Tibial nerve (tissue), 4 donors: ENCODE measurements around the gene LBX2. TPM values are rescaled to one million over a fixed set of nuclear protein-coding genes. Genes with fewer than 3 reads are reported as not detected.
A peak's percentile ranks its signal among the peaks of the same experiment; 100 is the strongest.

ENCODE experiments used
- DNase-seq, 2 donors: peaks; one replicate each; pipeline ENCODE4 v3.0.0-alpha.2; 2019; ENCODE audit warnings: low spot score in 2 of 2
- H3K27ac ChIP-seq, 4 donors: fragments of 200-600 bp; sonication (generic) in 3 of 4; one replicate each; pipeline ENCODE4 v1.5.1; 2017 to 2019; ENCODE audit warnings: mild to moderate bottlenecking in 1 of 4
- H3K27me3 ChIP-seq, 2 donors: fragments of 200-600 bp; sonication (generic) in 1 of 2; one replicate each; pipeline versions ENCODE4 v1.5.1 to v1.6.0; 2017 to 2019
- H3K36me3 ChIP-seq, 3 donors: fragments of 200-600 bp; sonication (generic); one replicate each; pipeline ENCODE4 v1.5.1; 2018 to 2019
- H3K4me1 ChIP-seq, 4 donors: fragments of 200-600 bp; sonication (generic) in 3 of 4; one replicate each; pipeline ENCODE4 v1.5.1; 2017 to 2019
- H3K4me3 ChIP-seq, 4 donors: fragments of 200-600 bp; sonication (generic) in 3 of 4; one replicate each; pipeline ENCODE4 v1.5.1; 2017 to 2019; ENCODE audit warnings: mild to moderate bottlenecking in 1 of 4, moderate library complexity in 1 of 4
- H3K9me3 ChIP-seq, 4 donors: fragments of 200-600 bp; sonication (generic) in 3 of 4; one replicate each; pipeline ENCODE4 v1.5.1; 2017 to 2019
- EP300 ChIP-seq, 2 donors: sonication (generic); formaldehyde crosslinking; IDR thresholded peaks; one replicate each; pipeline ENCODE4 v1.6.1; 2017; ENCODE audit warnings: antibody characterized with exemption in 2 of 2, mild to moderate bottlenecking in 1 of 2
- POLR2A ChIP-seq, 2 donors: fragments of 450-650 bp; IDR thresholded peaks; one replicate each; pipeline ENCODE4 v1.6.1; 2017; ENCODE audit warnings: antibody characterized with exemption in 2 of 2, mild to moderate bottlenecking in 2 of 2, moderate library complexity in 2 of 2
- WGBS, 2 donors: methylation state at CpG; one replicate each; pipeline ENCODE4 v1.1.5; 2018; 5-methylcytosine and 5-hydroxymethylcytosine counted together
- total RNA-seq, 4 donors: library from RNA; depleted of rRNA; stranded (reverse); fragments of >200 nt; gene quantifications; one replicate each; pipeline ENCODE4 v1.1.0, GENCODE V29; 2016
- TF ChIP-seq, protein P1 (sequence below), 5 experiments: fragments of 200-600 bp in 3 of 5; fragments of 450-650 bp in 2 of 5; sonication (generic) in 3 of 5; IDR thresholded peaks; one replicate each; pipeline ENCODE4 v1.5.1; 2016 to 2019; ENCODE audit warnings: antibody characterized with exemption in 5 of 5, mild to moderate bottlenecking in 3 of 5, moderate library complexity in 2 of 5

Gene LBX2
- total RNA-seq, 4 donors from 2014 or later = 0.20 to 4.4 (median 1.6) TPM

DNA sequence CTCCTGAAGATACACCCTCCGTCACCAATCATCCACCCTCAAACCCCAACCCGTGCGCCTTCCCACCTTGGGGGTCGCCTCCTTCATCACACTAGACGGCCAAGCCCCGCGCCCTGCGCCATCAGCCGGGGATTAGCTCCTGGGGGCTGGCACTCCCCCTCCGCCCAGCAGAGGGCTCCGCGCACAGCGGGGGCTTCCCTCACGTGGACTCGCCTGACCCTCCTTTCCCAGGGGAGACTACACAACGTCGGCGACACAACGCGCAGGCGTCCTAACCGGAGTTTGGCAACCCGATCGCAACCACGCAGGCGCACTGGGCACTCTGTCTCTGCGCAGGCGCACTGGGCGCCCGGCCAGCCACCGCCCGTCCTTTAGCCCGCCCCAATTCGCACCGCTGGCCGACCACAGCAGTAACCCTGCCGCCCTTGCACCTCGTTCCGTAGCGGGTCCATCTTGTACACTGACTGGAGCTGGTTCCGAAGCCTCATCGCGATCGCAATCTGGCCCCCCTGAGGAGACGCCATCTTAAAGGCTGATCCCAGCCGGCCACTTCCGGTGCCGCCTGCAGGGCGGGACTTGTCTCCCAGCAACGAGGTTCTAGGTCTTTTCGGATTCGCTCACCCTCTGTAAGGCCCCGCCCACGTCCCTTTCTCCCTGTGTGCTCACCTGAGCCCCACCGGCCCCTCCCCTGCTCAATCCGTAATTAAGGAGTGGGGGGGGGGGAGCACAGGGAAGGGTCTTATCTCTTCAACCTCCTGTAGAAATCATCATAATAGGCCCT is 7.9 kb upstream of the LBX2 start, which contains the start of gene PCGF1:
TSS of gene PCGF1 (minus strand) at position 551 of the 781 bp plus-strand sequence. CDS start at position 524, 27 bp downstream.
- Histone ChIP-seq H3K4me3 (peak within 1 kb of the TSS; percentile 63 to 88 (median 79)), H3K27me3 (peaks cover 0 to 23% of the 10 kb centered on the region in 2 donors), H3K4me1 (peaks cover 0 to 53% (median 23%) of the 10 kb centered on the region in 4 donors), H3K36me3 (peaks cover 0 to 25% (median 0%) of the 10 kb centered on the region in 3 donors), H3K27ac (peak within 1 kb of the TSS; percentile 92 to 99 (median 95)), H3K9me3 (no peaks in the 10 kb centered on the region)
- TF ChIP-seq, protein P1, sequence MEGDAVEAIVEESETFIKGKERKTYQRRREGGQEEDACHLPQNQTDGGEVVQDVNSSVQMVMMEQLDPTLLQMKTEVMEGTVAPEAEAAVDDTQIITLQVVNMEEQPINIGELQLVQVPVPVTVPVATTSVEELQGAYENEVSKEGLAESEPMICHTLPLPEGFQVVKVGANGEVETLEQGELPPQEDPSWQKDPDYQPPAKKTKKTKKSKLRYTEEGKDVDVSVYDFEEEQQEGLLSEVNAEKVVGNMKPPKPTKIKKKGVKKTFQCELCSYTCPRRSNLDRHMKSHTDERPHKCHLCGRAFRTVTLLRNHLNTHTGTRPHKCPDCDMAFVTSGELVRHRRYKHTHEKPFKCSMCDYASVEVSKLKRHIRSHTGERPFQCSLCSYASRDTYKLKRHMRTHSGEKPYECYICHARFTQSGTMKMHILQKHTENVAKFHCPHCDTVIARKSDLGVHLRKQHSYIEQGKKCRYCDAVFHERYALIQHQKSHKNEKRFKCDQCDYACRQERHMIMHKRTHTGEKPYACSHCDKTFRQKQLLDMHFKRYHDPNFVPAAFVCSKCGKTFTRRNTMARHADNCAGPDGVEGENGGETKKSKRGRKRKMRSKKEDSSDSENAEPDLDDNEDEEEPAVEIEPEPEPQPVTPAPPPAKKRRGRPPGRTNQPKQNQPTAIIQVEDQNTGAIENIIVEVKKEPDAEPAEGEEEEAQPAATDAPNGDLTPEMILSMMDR (IDR thresholded peaks at IDR 0.05) = peak in 3 of 5 experiments; percentile 11 to 52 (median 35)
- TF ChIP-seq EP300 (IDR thresholded peaks at IDR 0.05) = peak in 1 of 2 donors; percentile 93
- peak in 1 of 2 donors; percentile 48 for TF ChIP-seq POLR2A (IDR thresholded peaks at IDR 0.05)
- peak; percentile 99 to 100 for DNase-seq
- WGBS, 2 donors = 1% methylated on average over 34 to 41 of the region's 56 CpGs

DNA sequence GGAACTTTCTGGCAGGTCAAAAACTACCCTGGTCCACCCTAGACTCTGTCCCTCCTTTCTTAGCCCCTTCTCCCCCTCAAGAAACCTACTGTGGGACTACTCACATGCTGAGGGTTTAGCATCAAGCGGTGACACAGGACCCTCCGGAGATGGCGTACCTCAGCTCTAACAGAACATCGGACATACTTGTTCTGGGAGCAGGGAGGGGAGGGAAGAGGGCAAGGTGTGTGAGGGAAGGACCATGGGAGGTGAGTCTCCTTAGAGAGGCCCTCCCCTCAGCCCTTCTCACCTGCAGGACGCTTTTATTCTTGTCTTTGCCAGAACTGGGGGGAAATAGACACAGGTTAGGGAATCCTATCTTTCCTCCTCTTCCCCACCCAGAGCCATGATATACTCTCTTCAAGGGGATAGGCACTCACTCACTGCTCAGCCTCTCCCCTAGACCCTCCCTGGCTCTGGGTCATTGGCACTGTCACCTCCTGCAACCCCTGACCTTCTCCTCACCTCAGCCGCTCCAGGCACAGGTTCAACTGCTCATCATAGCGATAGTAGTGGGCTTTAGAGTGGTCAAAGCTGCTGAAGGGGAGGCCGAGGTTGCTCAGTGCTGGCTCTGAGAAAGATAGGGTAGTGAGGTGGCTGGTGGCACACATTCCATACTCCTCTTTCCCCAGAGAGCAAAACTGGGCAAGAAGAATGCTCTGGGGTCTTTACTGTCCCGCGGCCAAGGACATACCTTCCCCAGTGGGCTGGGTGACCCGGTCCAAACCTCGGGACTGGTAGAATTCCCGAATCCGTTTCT is 6.2 kb upstream of the LBX2 start:
- Histone ChIP-seq H3K36me3 (peaks cover 0 to 25% (median 0%) of the 10 kb centered on the region in 3 donors), H3K27me3 (peaks cover 0 to 21% of the 10 kb centered on the region in 2 donors), H3K4me1 (peaks cover 0 to 63% (median 23%) of the 10 kb centered on the region in 4 donors), H3K9me3 (no peaks in the 10 kb centered on the region), H3K27ac (no peak overlapping the region), H3K4me3 (peak overlapping the region in 1 of 4 donors; percentile 5)
- no peak for DNase-seq
- 96% methylated on average over 14 of the region's 14 CpGs for WGBS, 2 donors
- TF ChIP-seq POLR2A (IDR thresholded peaks at IDR 0.05) (no peak), EP300 (IDR thresholded peaks at IDR 0.05) (no peak)
- TF ChIP-seq, protein P1 (IDR thresholded peaks at IDR 0.05) = no peak

DNA sequence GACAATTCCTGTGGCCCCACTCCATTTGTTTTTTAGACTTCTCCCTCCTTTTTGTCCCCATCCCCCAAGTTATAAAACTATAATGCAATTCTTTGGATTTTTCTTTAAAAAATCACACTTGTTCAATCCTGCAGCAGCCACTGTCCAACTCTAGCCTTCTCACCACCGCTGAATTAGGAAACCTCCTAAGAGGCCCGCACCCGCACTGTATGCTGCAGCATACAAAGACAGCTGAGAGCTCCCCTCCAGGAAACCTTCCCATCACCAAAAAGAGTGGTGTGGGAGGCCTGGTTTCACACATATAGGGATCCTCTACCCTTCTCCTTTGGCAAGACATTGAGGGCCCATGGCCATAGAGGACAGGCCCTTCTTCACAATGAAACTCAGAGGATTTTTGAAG is 5.2 kb upstream of the LBX2 start:
- peaks cover 0 to 30% of the 10 kb centered on the region in 2 donors for H3K27me3 ChIP-seq
- no peak for DNase-seq
- no peak for TF ChIP-seq POLR2A (IDR thresholded peaks at IDR 0.05)
- H3K27ac ChIP-seq = peak overlapping the region in 1 of 4 donors; percentile 79
- peaks cover 0 to 67% (median 26%) of the 10 kb centered on the region in 4 donors for H3K4me1 ChIP-seq
- H3K9me3 ChIP-seq = no peaks in the 10 kb centered on the region
- peaks cover 0 to 25% (median 0%) of the 10 kb centered on the region in 3 donors for H3K36me3 ChIP-seq
- H3K4me3 ChIP-seq = no peak overlapping the region
- WGBS, 2 donors = 91 to 95% methylated on average over 3 of the region's 3 CpGs

DNA sequence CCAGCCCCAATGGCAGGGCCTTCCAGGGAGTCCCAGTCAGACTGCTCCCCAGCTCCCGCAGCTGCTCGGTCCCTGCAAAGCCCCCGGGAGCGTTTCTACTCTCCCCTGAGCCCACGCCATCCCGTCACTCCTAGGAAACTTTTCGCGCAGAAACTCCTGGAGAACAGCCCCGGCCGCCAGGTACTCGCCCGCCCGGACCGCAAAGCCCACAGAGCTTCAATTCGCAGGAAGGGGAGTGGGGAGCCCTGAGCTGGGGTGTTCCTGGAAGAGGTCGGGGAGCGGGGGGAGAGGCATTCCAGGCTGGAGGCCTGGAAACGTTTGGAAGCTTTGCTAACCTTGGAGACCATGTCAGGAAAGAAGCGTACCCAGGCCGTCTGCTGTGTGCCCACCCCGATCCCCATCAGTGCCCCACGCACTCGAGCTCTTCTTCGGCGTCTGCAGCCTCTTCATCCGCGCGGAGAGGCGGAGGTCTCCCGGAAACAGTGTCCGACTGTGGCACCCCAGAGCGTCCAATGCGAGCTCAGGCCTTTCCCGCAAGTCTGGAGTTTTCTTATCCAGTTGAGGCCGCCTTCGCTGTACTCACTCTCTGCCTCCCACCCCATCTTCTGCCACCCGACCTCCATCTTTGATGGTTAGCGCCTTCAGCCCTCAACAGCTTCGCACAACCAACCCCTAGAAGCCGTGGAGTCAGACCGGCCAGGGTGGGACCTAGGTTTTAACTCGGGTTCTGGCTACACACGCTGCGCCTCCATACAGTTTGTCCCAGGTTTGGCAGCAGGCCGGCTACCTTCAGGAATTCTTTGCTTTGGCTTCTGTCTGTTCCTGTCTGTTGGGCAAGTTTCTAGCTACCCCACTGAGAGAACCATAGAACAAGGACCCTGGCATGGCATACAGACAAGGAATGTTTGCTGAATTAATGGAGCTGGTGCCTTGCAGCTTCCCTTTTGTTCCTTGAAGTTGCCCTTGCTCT is 4.4 kb upstream of the LBX2 start:
- H3K27ac ChIP-seq = peak overlapping the region; percentile 16 to 82 (median 76)
- H3K27me3 ChIP-seq = peaks cover 0 to 36% of the 10 kb centered on the region in 2 donors
- peak in 1 of 2 donors; percentile 11 for DNase-seq
- 44 to 52% methylated on average over 45 of the region's 45 CpGs for WGBS, 2 donors
- peaks cover 0 to 25% (median 0%) of the 10 kb centered on the region in 3 donors for H3K36me3 ChIP-seq
- no peaks in the 10 kb centered on the region for H3K9me3 ChIP-seq
- no peak for TF ChIP-seq POLR2A (IDR thresholded peaks at IDR 0.05)
- no peak for TF ChIP-seq EP300 (IDR thresholded peaks at IDR 0.05)
- TF ChIP-seq, protein P1 (IDR thresholded peaks at IDR 0.05) = no peak
- peaks cover 0 to 75% (median 34%) of the 10 kb centered on the region in 4 donors for H3K4me1 ChIP-seq
- peak overlapping the region; percentile 28 to 59 (median 56) for H3K4me3 ChIP-seq
